ENCODE measurements around the gene RRBP1.
"Not testable (repeated sequence)": the region's sequence is repeated elsewhere in the genome, so short reads cannot be mapped to it uniquely, and the experiment has no call there.

The RRBP1 gene

GRCh38 chr20:17708675-17709360, 26.8 kb upstream of the RRBP1 start:
- no peak for DNase-seq (ENCODE audit: low read depth)

GRCh38 chr20:17707951-17708350, 25.9 kb upstream of the RRBP1 start:
- DNase-seq (ENCODE audit: low read depth): not testable (repeated sequence)

DNA sequence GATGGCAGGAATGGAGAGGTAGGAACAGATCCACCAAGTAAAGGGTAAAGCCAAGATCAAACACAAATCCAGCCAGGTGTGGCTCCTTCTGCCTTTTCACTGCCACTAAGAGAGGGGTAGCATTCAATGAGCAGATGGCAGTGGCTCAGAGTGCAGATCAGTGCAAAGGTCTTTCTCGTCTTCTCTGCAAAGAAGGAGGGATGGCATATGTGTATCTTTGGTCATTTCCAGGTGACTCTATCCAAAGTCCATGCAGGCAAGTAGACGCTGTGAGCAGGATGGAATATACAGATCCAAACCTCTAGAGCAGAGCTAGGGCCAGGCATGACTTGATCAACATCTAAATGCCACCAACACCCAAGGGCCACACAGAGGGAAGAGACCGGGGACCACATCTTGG, 24.6 kb upstream of the RRBP1 start:
- DNase-seq (ENCODE audit: low read depth): no peak

GRCh38 chr20:17705916-17706315, 23.9 kb upstream of the RRBP1 start:
- DNase-seq (ENCODE audit: low read depth): no peak

- DNase-seq (ENCODE audit: low read depth): no peak
Observed at GRCh38 chr20:17704589-17705317, 22.7 kb upstream of the RRBP1 start.

DNA sequence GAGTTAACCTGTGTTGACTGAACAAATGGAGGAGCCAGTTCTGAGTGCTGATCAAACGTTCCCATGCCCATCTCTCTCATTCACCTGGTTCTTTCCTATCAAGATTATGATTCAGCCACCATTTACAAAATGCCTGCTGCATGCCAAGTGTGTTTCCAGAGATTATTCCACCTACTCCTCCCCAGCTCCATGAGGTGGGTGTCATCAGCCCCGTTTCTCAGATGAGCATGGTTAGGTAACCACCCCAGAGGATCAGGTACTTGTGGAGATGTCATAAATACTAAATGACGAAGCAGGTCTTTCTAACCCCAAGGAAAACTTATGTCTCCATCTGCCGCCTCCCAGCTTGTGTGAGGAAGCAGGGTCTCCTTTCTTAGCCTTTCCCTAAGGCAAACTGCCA, 19.8 kb upstream of the RRBP1 start:
- DNase-seq (ENCODE audit: low read depth): no peak

GRCh38 chr20:17700637-17701036, 18.6 kb upstream of the RRBP1 start:
- DNase-seq (ENCODE audit: low read depth): no peak

DNA sequence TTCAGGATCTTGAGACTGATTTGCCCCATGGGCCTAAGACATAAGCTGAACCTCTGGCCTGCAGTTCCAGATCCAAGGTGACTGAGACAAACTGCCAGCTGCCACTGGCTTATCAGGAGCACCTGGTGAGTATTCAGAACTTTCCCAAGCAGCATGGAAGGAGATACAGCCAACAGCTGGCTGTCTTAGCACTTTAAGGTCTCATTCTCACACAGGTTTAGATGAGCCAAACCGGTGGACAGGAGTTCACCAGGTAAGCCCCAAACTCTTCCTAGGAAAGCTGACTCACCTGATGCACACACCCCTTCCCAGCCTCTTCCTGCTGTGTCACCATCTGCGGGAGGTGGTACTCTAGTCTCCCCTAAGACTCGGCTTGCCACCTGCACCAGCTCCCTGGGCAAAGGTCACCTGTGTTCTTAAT, 17.9 kb upstream of the RRBP1 start, which contains the start of gene BANF2:
Gene BANF2, plus strand, starts transcription at position 36 of the 421 bp plus-strand sequence. CDS start 25,060 bp downstream, outside the sequence.
- no peak for DNase-seq (ENCODE audit: low read depth)

- no peak for DNase-seq (ENCODE audit: low read depth)
Observed at GRCh38 chr20:17698384-17698783, 16.3 kb upstream of the RRBP1 start.

DNA sequence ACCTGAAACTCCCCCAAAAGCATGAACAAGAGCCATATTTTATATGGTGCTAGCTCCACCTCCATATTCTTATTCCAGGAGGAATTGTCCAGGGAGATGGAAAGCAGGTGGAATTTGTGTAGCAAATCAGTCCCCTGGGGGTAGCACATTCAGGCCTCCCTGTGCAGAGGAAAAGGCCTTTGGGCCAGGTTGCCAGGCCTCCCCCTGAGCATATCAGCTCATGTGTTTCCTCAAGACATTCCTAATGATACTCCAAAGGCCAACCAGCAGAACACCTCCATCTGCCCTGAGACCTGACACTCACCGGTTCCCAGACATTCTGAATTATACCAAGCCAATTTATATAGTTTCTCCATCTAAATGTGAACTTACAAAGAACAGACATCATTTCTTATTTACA, 15.1 kb upstream of the RRBP1 start:
- no peak for DNase-seq (ENCODE audit: low read depth)

DNA sequence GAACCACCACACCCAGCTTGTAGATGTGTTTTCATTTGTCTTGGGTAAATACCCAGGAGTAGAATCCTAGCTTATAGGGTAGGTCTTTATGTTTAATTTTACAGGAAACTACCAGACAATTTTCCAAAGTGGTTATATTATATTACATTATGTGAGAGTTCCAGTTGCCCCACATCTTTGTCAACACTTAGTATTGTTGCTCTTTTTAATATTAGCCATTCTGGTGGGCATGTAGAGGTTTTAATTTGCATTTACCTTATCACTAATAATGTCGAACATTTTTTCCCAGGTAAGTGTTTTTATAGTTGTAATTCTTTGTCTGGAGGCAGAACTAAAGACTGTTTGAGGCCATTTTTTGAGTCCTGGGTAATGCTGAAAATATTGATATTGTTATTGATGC, 14.2 kb upstream of the RRBP1 start:
- no peak for DNase-seq (ENCODE audit: low read depth)

DNA sequence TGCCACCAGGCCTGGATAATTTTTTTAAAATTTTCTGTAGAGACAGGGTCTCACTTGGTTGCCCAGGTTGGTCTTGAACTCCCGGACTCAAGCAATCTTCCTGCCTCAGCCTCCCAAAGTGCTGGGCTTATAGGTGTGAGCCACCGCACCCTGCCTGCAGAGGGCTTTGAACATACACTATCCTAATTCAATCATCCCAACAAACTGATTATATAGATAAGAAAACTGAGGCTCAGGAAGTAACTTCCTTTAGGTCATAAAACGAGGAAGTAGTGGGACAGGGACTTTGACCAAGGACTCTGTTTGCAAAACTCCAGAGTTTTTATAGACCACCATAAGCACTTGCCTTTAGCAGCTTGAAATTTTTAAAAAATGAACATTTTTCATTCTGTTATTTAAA, 12.7 kb upstream of the RRBP1 start:
- DNase-seq (ENCODE audit: low read depth): no peak

- DNase-seq (ENCODE audit: low read depth): no peak
Observed at GRCh38 chr20:17693444-17694001, 11.5 kb upstream of the RRBP1 start.

GRCh38 chr20:17691758-17692157, 9.7 kb upstream of the RRBP1 start:
- no peak for DNase-seq (ENCODE audit: low read depth)

DNA sequence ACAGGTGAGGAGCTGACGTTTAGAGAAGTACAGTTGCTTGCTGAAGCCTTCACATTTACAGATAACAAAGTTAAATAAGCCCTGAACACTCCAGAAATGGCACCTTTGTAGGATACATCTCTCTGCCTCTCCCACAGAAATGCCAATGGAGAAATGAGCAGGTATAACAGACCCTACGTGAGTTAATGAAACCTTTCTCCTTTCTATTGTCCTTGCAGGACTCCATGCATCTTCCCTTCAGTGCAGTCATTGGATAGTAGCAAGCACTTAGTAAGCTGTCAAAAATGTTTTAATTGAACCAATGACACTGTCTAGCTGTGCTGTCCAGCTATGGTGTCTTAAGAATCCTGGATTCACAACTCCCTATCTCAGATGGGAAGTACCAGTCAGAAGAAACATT, 8.1 kb upstream of the RRBP1 start:
- DNase-seq (ENCODE audit: low read depth): no peak

DNA sequence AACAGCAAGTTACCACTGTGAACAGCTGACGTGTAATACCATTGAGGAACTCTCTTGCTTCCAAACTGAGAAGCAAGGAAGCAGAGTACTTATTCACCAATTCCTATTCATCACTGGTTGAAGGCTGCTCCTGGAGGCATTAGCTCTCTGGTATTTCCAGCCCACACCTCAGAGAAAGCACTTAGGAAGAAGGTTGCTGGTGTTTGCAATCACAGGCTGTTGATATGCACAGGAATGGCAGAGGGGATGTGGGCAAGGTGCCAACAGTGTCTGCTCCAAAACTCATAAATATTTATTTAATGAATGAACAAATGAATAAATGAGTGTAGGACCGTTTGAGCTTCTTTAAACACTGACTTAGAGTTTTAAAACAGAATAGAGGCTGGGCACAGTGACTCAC, 6.9 kb upstream of the RRBP1 start:
- DNase-seq (ENCODE audit: low read depth): no peak

GRCh38 chr20:17687800-17688199, 5.8 kb upstream of the RRBP1 start:
- no peak for DNase-seq (ENCODE audit: low read depth)

- DNase-seq (ENCODE audit: low read depth): no peak
Observed at GRCh38 chr20:17685168-17685567, 3.1 kb upstream of the RRBP1 start.

DNA sequence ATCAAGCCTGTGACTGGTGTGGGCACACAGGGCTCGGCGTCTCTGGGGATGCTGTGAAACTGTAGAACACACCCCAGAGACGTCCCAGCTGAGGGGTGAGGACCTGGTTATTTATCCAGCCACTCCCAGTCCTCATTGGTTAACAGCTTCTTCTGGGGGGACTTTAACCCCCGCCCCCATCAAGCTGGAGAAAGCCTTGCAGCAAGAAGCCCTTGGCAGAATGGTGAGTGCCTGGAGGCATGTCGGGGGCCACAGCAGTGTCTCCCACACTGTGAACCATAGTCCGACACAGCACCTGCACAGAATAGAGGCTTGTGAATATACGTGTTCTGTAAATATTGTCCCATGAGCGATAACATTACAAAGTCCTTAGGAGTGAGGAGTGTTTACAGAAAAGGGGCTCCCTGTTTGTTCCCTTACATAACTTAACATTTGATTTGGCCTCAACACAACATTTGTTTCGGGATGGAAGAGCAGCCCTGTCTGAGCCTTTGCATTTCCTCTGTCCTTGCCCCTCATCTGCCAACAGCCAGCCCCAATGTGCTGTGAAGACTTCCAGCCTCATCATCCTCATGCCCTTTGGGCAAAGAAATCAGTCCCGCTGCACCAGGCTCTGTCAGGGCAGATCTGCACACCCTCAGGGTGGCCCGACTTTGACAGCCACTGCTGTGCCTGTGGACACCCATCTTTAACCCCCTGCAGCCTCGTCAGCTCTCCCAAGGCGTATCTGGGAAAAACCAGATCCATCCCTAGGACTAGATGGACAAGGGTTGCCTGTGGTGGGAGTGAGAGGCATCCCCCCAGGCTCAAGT, 2.2 kb upstream of the RRBP1 start:
- DNase-seq (ENCODE audit: low read depth): no peak

DNA sequence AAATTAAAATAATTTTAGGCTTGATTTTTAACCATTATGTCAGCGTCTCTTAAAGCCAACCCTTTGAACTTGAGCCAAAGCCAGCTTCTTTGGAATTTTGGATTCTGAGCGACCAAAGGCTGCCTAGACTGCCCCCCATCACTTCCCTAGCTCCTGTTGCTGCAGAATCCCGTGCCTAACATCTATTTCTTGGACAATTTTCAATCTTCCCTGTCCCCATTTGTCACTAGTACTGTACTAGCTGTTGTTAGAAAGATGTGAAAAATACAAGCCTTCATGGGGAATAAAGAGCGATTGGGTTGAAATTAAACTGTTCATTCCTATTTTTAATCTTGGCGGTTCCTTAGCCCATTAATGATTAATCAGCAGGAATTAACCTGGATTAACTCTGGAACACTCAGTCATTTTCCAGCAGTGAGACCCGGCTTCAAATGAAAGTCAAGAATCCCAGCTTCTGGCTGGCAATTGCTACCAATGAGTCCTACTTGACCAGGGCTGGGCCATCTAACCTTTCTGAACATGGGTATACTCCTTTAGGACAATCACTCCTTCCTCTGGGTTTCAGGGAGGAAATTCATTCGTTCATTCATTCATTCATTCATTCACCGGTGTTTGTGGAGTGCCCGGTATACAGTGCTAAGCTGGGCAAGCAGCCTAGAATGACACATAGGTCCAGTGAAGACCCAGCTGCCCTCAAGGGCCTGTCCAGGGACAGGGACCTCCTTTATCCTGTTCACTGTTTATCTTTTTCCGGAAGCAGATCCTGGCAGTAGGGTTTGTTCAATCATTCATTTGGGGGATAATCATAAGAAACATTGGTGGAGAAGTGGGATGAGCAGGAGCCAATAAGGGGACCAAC, 1.4 kb upstream of the RRBP1 start:
- no peak for DNase-seq (ENCODE audit: low read depth)

DNA sequence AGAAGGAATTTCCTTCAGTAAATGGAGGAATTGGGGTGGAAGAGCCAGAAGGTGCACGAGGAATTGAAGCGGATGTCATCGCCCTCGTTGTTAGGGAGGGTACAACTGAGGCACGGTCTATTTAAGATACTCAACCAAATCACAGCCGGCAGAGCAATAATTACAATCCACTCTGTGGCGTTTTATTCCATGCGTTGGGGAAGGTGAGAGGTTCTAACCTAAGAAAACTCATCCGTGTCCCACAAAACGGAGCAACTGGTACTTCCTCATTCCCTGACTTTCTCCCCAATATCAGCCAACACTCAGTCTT, 802 bp upstream of the RRBP1 start:
- no peak for DNase-seq (ENCODE audit: low read depth)

- DNase-seq (ENCODE audit: low read depth): no peak
Observed at GRCh38 chr20:17681726-17682102, 328 bp downstream of the RRBP1 start.
